DMS153 treated with DMSO at 0.1 percent for 48 hours (cell line): ENCODE results near the gene SORBS2.

ENCODE experiments used
- DNase-seq: peaks from one replicate; lab custom pipeline; 2025; ENCODE audit not compliant: unreplicated experiment; lab: John Stamatoyannopoulos, UW

The SORBS2 gene

DNA sequence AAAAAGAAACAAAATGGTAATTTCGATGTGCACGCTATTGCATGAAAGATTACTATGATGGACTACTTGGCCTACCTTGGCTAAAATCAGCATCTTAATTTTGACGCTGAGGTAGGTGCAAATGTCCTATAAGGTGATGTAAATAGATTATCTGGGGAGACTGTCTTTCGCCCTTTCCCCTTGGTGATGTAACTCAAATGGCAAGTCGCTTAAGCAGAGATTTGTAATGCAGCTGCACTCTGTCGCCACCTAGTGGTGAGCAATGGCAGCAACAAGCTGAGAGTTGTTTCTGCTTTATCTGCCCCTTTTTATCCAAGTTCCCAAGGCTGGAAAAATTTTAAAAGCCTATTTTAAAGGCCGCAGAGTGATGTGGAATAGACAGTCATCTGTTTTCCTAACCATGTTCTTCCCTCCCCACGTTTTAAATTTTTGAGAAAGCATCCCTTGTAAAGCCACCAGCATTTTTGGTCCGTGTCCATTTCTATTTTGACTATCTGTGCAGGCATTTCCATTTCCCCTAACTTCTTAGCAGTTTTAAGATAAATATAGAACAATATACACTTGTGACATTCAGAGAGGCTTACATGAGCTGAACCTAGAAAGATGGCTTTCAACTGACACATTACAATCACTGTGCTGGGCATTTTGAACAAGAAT is 214.3 kb downstream of the SORBS2 start:
- DNase-seq: peak; percentile 35

GRCh38 chr4:185592845-185593488 is 219.0 kb downstream of the SORBS2 start:
- DNase-seq: no peak

DNA sequence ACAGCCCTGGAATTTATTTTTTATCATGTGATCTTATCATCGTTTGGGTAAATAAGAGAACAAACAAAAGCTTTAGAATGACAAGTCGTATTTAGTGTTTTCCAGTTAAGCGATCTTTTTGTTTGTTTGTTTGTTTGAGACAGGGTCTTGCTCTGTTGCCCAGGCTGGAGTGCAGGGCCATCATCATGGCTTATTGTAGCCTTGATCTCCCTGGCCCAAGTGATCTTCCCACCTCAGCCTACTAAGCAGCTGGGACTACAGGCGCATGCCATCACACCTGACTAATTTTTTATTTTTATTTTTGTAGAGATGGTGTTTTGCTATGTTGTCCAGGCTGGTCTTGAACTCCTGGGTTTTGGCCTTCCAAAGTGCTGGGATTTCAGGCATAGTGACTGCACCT is 219.6 kb downstream of the SORBS2 start:
- DNase-seq: no peak

DNA sequence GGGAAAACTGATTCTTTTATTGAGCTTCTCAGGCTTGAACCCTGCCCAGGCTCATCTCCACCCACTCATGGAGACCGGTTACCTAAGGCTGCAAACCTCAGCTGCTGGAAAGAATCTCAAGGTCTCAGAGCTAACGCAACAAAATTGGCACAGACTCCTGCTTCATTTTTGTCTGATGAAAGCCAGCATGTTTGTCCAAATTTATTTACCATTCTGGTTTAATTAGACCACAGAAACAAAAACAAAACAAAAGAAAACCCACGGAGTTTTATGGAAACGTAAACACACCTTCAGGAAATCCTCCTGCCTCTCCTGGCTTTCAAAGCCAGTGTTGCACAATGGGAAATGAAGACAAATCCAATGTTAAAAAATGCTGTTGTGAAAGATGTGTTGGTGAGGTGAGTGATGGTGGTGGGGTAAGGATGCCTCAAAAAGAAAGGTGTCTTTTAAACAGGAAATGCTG is 220.3 kb downstream of the SORBS2 start:
- DNase-seq: no peak

DNA sequence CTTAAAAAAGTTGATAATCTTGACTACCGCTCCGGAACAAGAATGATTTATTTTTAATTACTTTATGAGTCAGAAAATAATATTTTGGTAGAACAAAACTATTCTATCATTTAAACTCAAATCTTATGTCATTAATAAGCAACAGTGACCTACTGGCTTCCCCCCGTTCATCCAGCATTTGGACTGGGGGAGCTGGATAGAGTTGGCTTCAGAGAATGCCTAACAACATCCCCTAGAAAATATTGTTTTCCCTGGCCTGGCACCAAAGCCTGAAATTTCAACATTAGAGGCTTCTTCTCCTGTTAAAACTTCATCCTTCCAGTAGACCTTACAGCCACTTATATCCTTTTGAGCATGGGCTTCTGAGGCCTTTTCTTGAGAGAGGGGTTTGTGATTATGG is 221.0 kb downstream of the SORBS2 start:
- DNase-seq: no peak

GRCh38 chr4:185589067-185589836 is 222.7 kb downstream of the SORBS2 start:
- no peak for DNase-seq

GRCh38 chr4:185587427-185588161 is 224.4 kb downstream of the SORBS2 start:
- DNase-seq: no peak

- DNase-seq: no peak
Measured at GRCh38 chr4:185587030-185587426, 225.0 kb downstream of the SORBS2 start.

- no peak for DNase-seq
Measured at GRCh38 chr4:185585211-185585610, 226.8 kb downstream of the SORBS2 start.

DNA sequence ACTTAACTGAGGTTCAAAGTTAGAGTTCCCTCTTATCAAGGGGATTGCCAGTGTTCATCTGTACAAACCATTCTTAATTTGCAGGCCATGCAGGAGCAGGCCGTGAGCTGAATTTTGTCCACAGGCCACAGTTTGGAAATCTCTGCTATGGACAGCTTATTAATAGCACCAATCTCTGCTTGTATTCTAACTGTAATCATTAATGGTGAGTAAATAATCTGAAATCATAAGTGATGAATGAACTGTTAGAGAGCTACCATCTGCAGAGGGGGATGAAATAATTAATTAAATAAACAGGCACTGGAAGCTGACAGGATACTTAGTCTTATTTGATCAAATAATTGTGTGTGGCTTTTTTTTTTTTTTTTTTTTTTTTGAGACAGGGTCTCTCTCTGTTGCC is 228.2 kb downstream of the SORBS2 start:
- DNase-seq: no peak

DNA sequence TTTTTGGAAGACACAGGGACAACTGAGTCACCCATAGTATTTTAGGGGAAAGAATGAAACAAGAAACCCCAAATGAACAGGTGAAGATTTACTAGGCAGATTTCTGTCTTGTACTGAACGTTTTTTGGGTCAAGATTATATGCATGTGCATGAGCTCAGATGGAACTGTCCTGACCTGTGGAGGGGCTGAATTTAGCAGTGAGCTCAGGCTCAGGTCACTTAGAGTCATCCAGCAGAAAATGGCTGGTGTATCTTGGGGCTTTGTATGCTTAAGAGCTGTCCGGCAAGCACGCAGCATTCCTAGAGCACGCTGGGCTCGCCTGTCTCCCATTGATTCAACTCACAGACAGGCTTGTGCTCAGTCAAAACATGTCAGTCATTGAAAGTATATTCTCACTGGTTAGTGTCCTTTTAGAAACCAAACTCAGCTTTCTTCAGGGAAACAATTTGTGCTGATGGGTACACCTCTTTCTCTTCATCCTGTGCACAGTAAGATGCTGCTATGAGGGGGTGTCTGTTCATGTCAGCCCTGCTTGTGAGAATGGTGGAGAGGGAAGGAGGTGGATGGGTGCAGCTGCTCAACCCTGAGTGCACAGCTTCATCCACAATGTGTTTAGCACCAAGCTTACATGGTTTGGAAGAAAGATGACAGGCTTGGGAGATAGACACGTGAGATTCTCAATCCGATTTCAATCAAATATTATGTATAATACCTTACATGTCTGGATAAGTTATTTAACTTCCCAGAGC is 229.2 kb downstream of the SORBS2 start:
- no peak for DNase-seq

DNA sequence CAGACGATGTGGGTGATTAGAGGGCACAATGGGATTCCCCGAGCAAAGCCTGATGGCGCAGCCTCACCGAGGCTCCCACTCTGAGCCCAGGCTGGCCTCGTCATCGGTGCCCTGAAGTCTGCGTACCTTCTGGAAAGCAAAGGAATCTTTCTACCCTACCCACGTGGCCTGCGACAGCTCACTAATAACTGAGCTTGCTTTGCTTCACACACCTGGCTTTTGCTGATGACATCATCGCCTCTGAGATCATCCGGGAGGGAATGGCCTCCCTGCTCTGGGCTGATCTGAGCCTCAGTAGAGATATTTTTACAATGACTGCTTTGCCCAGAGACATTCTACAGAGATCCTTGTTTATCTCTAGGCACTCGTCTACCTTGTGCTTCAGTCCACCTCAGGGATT is 231.3 kb downstream of the SORBS2 start:
- no peak for DNase-seq

- DNase-seq: no peak
Measured at GRCh38 chr4:185578284-185578683, 233.7 kb downstream of the SORBS2 start.

GRCh38 chr4:185576962-185577950 is 234.7 kb downstream of the SORBS2 start:
- no peak for DNase-seq

- no peak for DNase-seq
Measured at GRCh38 chr4:185576314-185576961, 235.6 kb downstream of the SORBS2 start.

GRCh38 chr4:185573651-185574199 is 238.3 kb downstream of the SORBS2 start:
- DNase-seq: peak; percentile 77

GRCh38 chr4:185570727-185571126 is 241.3 kb downstream of the SORBS2 start:
- DNase-seq: no peak
